HEK293T (cell line): ENCODE data around the gene SCN7A.
"Not testable (repeated sequence)": the region's sequence is repeated elsewhere in the genome, so short reads cannot be mapped to it uniquely, and the experiment has no call there.

Experiments used
- CTCF ChIA-PET: fragments of 350-600 bp; formaldehyde crosslinking; extraction: SDS; loops from one replicate; lab custom pipeline; 2021; ENCODE audit warnings: antibody characterized with exemption, inconsistent platforms; lab: Yijun Ruan, JAX
- POLR2A ChIA-PET: fragments of 350-600 bp; formaldehyde crosslinking; extraction: SDS; loops from one replicate; lab custom pipeline; 2020; ENCODE audit warnings: antibody characterized with exemption, inconsistent platforms; lab: Yijun Ruan, JAX
- DNase-seq: peaks from one replicate; pipeline ENCODE4 v3.0.0; 2012; ENCODE audit warnings: mixed read lengths; ENCODE audit errors: extremely low spot score
- ARNT ChIP-seq: fragments of 450-650 bp; IDR thresholded peaks from 2 replicates; pipeline ENCODE4 v1.6.1; 2017; ENCODE audit warnings: mild to moderate bottlenecking
- BHLHE40 ChIP-seq: fragments of 450-650 bp; IDR thresholded peaks from 2 replicates; pipeline ENCODE4 v1.6.1; 2016; ENCODE audit warnings: mild to moderate bottlenecking, moderate library complexity, borderline replicate concordance
- CTBP1 ChIP-seq: fragments of 450-650 bp; IDR thresholded peaks from 2 replicates; pipeline ENCODE4 v1.6.1; 2016; ENCODE audit warnings: borderline replicate concordance
- ELF4 ChIP-seq: fragments of 450-650 bp; IDR thresholded peaks from 2 replicates; pipeline ENCODE4 v1.6.1; 2017; ENCODE audit warnings: antibody characterized with exemption
- FOXA1 ChIP-seq: fragments of 450-650 bp; IDR thresholded peaks from 2 replicates; pipeline ENCODE4 v1.6.1; 2016; ENCODE audit warnings: mild to moderate bottlenecking
- FOXK2 ChIP-seq: fragments of 450-650 bp; IDR thresholded peaks from 2 replicates; pipeline ENCODE4 v1.6.1; 2016; ENCODE audit warnings: mild to moderate bottlenecking
- FOXM1 ChIP-seq: fragments of 450-650 bp; IDR thresholded peaks from 2 replicates; pipeline ENCODE4 v1.6.1; 2017; ENCODE audit warnings: mild to moderate bottlenecking, borderline replicate concordance
- L3MBTL2 ChIP-seq: fragments of 450-650 bp; conservative IDR thresholded peaks from 2 replicates; pipeline ENCODE4 v1.6.1; 2016; ENCODE audit warnings: mild to moderate bottlenecking
- LEF1 ChIP-seq: fragments of 450-650 bp; IDR thresholded peaks from 2 replicates; pipeline ENCODE4 v1.6.1; 2017; ENCODE audit warnings: mild to moderate bottlenecking, borderline replicate concordance
- NFRKB ChIP-seq: fragments of 450-650 bp; IDR thresholded peaks from 2 replicates; pipeline ENCODE4 v1.6.1; 2016; ENCODE audit warnings: mild to moderate bottlenecking, moderate library complexity
- PKNOX1 ChIP-seq: fragments of 450-650 bp; IDR thresholded peaks from 2 replicates; pipeline ENCODE4 v1.6.1; 2016
- SP1 ChIP-seq: fragments of 450-650 bp; IDR thresholded peaks from 2 replicates; pipeline ENCODE4 v1.6.1; 2017
- TARDBP ChIP-seq: fragments of 450-650 bp; IDR thresholded peaks from 2 replicates; pipeline ENCODE4 v1.6.1; 2016
- ZNF384 ChIP-seq: fragments of 450-650 bp; IDR thresholded peaks from 2 replicates; pipeline ENCODE4 v1.6.1; 2016

Gene SCN7A

DNA sequence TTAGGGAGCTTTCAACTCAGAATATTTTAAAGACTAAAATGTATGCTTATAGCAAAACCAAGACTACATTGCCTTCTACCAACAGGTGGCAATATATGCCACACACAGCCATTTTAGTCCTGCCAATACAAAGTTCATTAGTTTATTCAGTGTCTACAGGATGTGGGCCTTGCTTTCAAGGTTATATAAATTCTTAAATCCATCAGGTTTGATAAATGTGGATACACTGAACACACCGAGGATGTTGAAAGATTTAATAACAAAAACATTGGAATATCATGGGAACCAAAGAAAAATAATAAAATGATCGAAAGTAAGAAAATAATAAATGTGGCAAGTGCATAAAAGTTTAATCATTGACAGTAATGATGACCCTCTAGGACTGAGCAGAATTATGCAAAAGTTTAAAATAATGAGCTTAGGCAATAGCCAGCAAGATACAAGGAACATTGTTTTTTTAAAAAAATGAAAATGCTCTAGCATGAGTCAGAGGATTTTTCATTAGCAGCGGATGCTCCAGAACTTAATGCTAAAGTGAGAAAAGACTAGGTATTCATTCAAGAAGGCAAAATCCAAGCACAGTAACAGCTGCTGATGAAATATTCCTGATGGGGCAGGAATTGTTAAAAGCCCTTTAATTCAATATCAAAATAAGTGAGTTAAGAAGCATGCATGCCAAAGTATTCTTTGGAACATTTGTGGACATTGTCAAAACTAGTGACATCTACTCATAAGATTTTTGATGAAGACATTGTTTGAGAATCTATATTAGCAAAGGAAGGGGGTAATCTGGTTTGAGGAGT, 132.5 kb downstream of the SCN7A start:
- DNase-seq = no peak
- ChIA-PET CTCF (interaction anchor here (0.5 to 1.6 kb wide), 8 partner anchors 10 to 181 kb away, joined by 3 to 11 read pairs (median 4); partner anchors contain the start of gene SCN9A), POLR2A (no interaction called here)
- no peak for TF ChIP-seq BHLHE40
- no peak for TF ChIP-seq CTBP1
- TF ChIP-seq NFRKB = no peak
- no peak for TF ChIP-seq ELF4
- no peak for TF ChIP-seq SP1
- no peak for TF ChIP-seq PKNOX1
- TF ChIP-seq ZNF384 = no peak
- TF ChIP-seq FOXA1 = no peak
- no peak for TF ChIP-seq FOXM1
- TF ChIP-seq ARNT = no peak
- no peak for TF ChIP-seq L3MBTL2

DNA sequence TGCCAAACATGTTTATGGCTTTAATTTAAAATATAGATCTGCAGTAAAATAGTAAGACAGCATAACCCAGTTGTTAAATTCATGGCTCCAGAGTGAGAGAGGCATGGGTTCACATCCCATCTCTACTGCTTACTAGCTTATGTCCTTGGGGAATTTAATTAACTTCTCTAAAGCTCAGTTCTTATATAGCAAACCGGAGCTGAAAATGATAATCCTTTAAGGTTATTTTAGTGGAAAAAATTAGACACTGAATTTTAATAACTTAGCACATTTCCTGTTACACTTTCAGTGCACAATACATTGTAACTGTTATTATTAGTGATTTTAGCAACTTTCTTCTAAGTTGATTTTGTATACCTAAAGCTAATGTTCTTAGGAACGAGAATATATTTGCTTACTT, 133.1 kb downstream of the SCN7A start:
- ChIA-PET POLR2A (no interaction called here), CTCF (interaction anchor here (0.6 to 1.6 kb wide), 7 partner anchors 10 to 180 kb away, joined by 3 to 11 read pairs (median 4); partner anchors contain the start of gene SCN9A)

DNA sequence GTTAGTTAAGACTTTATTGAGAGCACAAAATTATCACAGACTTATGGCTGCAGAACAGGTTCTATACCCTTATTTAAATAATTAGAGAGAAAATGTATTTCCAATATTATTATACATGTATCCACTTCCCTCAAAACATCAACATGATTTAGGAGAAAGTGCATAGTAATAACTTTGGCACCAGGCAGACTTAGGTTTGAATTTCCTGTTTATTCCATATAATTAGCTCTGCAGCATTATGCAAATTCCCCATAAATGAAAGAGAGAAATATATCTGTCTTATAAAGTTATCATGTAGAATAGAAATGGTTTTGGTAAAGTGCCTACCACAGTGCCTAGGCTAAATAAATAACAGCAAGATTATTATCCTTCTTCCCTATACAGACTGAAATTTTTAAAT, 133.6 kb downstream of the SCN7A start:
- TF ChIP-seq ELF4 = no peak
- ChIA-PET CTCF (interaction anchor here (1.3 kb wide), 1 partner anchor 24 kb away, joined by 5 read pairs; no protein-coding TSS in a partner anchor), POLR2A (no interaction called here)
- no peak for DNase-seq

More for the DNA sequence above, 133.1 kb downstream of the SCN7A start:
- DNase-seq = no peak
- TF ChIP-seq LEF1 (no peak), NFRKB (no peak), ZNF384 (no peak), ELF4 (no peak), SP1 (no peak), ARNT (no peak), PKNOX1 (no peak), FOXM1 (no peak), FOXA1 (no peak), L3MBTL2 (no peak), FOXK2 (no peak)

GRCh38 chr2:166357950-166358321, 136.1 kb downstream of the SCN7A start:
- DNase-seq, POLR2A ChIA-PET, CTCF ChIA-PET: not testable (repeated sequence)

DNA sequence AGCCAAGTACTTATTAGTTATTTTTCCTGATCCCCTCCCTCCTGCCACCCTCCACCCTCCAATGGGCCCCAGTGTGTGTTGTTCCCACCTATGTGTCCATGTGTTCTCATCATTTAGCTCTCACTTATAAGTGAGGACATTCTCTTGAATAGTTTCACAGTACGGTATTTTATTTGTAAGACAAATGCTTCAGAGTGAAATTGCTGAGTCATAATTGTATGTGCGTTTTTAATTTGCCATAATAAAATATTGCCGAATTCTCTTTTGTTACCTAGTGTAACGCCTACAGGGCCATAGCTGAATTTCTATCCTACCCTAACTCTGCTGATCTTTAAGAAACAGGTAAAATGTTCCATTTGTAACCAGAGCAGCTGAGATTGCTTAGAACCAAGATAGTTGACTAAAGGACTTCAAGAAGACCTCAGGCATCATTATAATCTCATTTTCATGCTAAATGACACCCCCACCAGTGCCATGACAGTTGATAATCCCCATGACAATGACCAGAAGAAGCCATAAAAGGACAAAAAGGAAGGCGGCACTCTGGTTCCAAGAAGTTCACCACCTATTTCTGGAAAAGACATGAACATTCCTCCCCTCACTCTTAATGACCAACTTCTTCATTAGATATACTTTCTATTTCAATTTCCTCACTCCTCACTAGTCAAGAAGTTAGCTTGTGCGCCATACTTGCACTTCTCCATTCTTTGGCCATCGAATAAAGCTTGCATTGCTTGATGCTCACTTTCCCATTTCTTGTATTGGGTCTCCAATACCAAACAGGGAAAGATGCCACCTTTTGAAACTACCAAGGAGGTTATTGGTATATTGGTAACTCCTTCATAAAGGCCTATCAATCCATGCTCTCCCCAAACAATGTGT, 136.7 kb downstream of the SCN7A start:
- POLR2A ChIA-PET = no interaction called here

More for the DNA sequence above, 136.7 kb downstream of the SCN7A start:
- DNase-seq = no peak
- CTCF ChIA-PET = no interaction called here
- TF ChIP-seq FOXK2 (no peak), TARDBP (no peak)
